ENCODE results near the gene GALNT7.

The GALNT7 gene

GRCh38 chr4:173325007-173325736 is 156.6 kb downstream of the GALNT7 start:
- Histone ChIP-seq H3K27ac (ENCODE audit: low read depth in 2 of 2, low read length in 2 of 2) (no peak overlapping the region), H3K4me3 (ENCODE audit: low read length in 2 of 2) (no peak overlapping the region), H3K36me3 (ENCODE audit: control insufficient read depth in 2 of 2, insufficient read depth in 2 of 2, low read length in 2 of 2) (peaks cover 26 to 28% of the 10 kb centered on the region in 2 donors), H3K4me1 (ENCODE audit: control insufficient read depth in 2 of 2, insufficient read depth in 2 of 2, low read length in 2 of 2) (no peaks in the 10 kb centered on the region), H3K9ac (ENCODE audit: low read depth in 1 of 2, low read length in 2 of 2) (no peak overlapping the region), H3K9me3 (ENCODE audit: control insufficient read depth in 2 of 2, low read length in 2 of 2) (no peaks in the 10 kb centered on the region), H3K27me3 (ENCODE audit: control insufficient read depth in 2 of 2, insufficient read depth in 2 of 2, low read length in 2 of 2) (no peaks in the 10 kb centered on the region)

GRCh38 chr4:173328236-173328901 is 159.8 kb downstream of the GALNT7 start:
- H3K27ac ChIP-seq (ENCODE audit: low read depth in 2 of 2, low read length in 2 of 2), result no peak overlapping the region
- H3K4me1 ChIP-seq (ENCODE audit: control insufficient read depth in 2 of 2, insufficient read depth in 2 of 2, low read length in 2 of 2), result peaks cover 6 to 15% of the 10 kb centered on the region in 2 donors
- H3K9me3 ChIP-seq (ENCODE audit: control insufficient read depth in 2 of 2, low read length in 2 of 2), result no peaks in the 10 kb centered on the region
- H3K4me3 ChIP-seq (ENCODE audit: low read length in 2 of 2), result no peak overlapping the region
- peaks cover 16 to 17% of the 10 kb centered on the region in 2 donors for H3K36me3 ChIP-seq (ENCODE audit: control insufficient read depth in 2 of 2, insufficient read depth in 2 of 2, low read length in 2 of 2)
- no peaks in the 10 kb centered on the region for H3K27me3 ChIP-seq (ENCODE audit: control insufficient read depth in 2 of 2, insufficient read depth in 2 of 2, low read length in 2 of 2)
- H3K9ac ChIP-seq (ENCODE audit: low read depth in 1 of 2, low read length in 2 of 2), result no peak overlapping the region

GRCh38 chr4:173330590-173330989 is 162.0 kb downstream of the GALNT7 start:
- Histone ChIP-seq H3K4me1 (ENCODE audit: control insufficient read depth in 2 of 2, insufficient read depth in 2 of 2, low read length in 2 of 2) (peaks cover 9 to 15% of the 10 kb centered on the region in 2 donors), H3K9ac (ENCODE audit: low read depth in 1 of 2, low read length in 2 of 2) (no peak overlapping the region), H3K27ac (ENCODE audit: low read depth in 2 of 2, low read length in 2 of 2) (no peak overlapping the region), H3K4me3 (ENCODE audit: low read length in 2 of 2) (no peak overlapping the region), H3K9me3 (ENCODE audit: control insufficient read depth in 2 of 2, low read length in 2 of 2) (no peaks in the 10 kb centered on the region), H3K36me3 (ENCODE audit: control insufficient read depth in 2 of 2, insufficient read depth in 2 of 2, low read length in 2 of 2) (peaks cover 12 to 13% of the 10 kb centered on the region in 2 donors), H3K27me3 (ENCODE audit: control insufficient read depth in 2 of 2, insufficient read depth in 2 of 2, low read length in 2 of 2) (no peaks in the 10 kb centered on the region)

- H3K36me3 ChIP-seq (ENCODE audit: control insufficient read depth in 2 of 2, insufficient read depth in 2 of 2, low read length in 2 of 2), result peaks cover 12 to 13% of the 10 kb centered on the region in 2 donors
- no peaks in the 10 kb centered on the region for H3K9me3 ChIP-seq (ENCODE audit: control insufficient read depth in 2 of 2, low read length in 2 of 2)
- peak overlapping the region; percentile 91 to 99 for H3K4me3 ChIP-seq (ENCODE audit: low read length in 2 of 2)
- peaks cover 9 to 15% of the 10 kb centered on the region in 2 donors for H3K4me1 ChIP-seq (ENCODE audit: control insufficient read depth in 2 of 2, insufficient read depth in 2 of 2, low read length in 2 of 2)
- no peaks in the 10 kb centered on the region for H3K27me3 ChIP-seq (ENCODE audit: control insufficient read depth in 2 of 2, insufficient read depth in 2 of 2, low read length in 2 of 2)
- peak overlapping the region in 1 of 2 donors; percentile 100 for H3K9ac ChIP-seq (ENCODE audit: low read depth in 1 of 2, low read length in 2 of 2)
- H3K27ac ChIP-seq (ENCODE audit: low read depth in 2 of 2, low read length in 2 of 2), result peak overlapping the region in 1 of 2 donors; percentile 3
Measured at GRCh38 chr4:173332021-173332487, 163.4 kb downstream of the GALNT7 start.

- Histone ChIP-seq H3K4me1 (ENCODE audit: control insufficient read depth in 2 of 2, insufficient read depth in 2 of 2, low read length in 2 of 2) (peaks cover 9 to 15% of the 10 kb centered on the region in 2 donors), H3K27ac (ENCODE audit: low read depth in 2 of 2, low read length in 2 of 2) (peak overlapping the region; percentile 99 to 100), H3K9ac (ENCODE audit: low read depth in 1 of 2, low read length in 2 of 2) (peak overlapping the region; percentile 61 to 100), H3K27me3 (ENCODE audit: control insufficient read depth in 2 of 2, insufficient read depth in 2 of 2, low read length in 2 of 2) (no peaks in the 10 kb centered on the region), H3K36me3 (ENCODE audit: control insufficient read depth in 2 of 2, insufficient read depth in 2 of 2, low read length in 2 of 2) (peaks cover 12 to 13% of the 10 kb centered on the region in 2 donors), H3K4me3 (ENCODE audit: low read length in 2 of 2) (peak overlapping the region; percentile 91 to 99), H3K9me3 (ENCODE audit: control insufficient read depth in 2 of 2, low read length in 2 of 2) (no peaks in the 10 kb centered on the region)
Measured at GRCh38 chr4:173332963-173333657, 164.5 kb downstream of the GALNT7 start.

GRCh38 chr4:173333658-173334084 is 165.1 kb downstream of the GALNT7 start:
- H3K4me3 ChIP-seq (ENCODE audit: low read length in 2 of 2), result peak overlapping the region; percentile 95 to 99
- H3K27me3 ChIP-seq (ENCODE audit: control insufficient read depth in 2 of 2, insufficient read depth in 2 of 2, low read length in 2 of 2), result no peaks in the 10 kb centered on the region

GRCh38 chr4:173334085-173334890 is 165.7 kb downstream of the GALNT7 start, which contains the start of gene HMGB2:
Gene HMGB2 (minus strand): TSS chr4:173334358. CDS start chr4:173333649, 709 bp downstream.
- Histone ChIP-seq H3K9ac (ENCODE audit: low read depth in 1 of 2, low read length in 2 of 2) (peak within 1 kb of the TSS; percentile 98 to 100), H3K36me3 (ENCODE audit: control insufficient read depth in 2 of 2, insufficient read depth in 2 of 2, low read length in 2 of 2) (peaks cover 8 to 10% of the 10 kb centered on the region in 2 donors), H3K4me1 (ENCODE audit: control insufficient read depth in 2 of 2, insufficient read depth in 2 of 2, low read length in 2 of 2) (peaks cover 9 to 15% of the 10 kb centered on the region in 2 donors), H3K9me3 (ENCODE audit: control insufficient read depth in 2 of 2, low read length in 2 of 2) (no peaks in the 10 kb centered on the region), H3K27ac (ENCODE audit: low read depth in 2 of 2, low read length in 2 of 2) (peak within 1 kb of the TSS; percentile 99 to 100), H3K4me3 (ENCODE audit: low read length in 2 of 2) (peak within 1 kb of the TSS; percentile 95 to 99), H3K27me3 (ENCODE audit: control insufficient read depth in 2 of 2, insufficient read depth in 2 of 2, low read length in 2 of 2) (no peaks in the 10 kb centered on the region)

More at GRCh38 chr4:173333658-173334084, 165.1 kb downstream of the GALNT7 start:
- Histone ChIP-seq H3K27ac (ENCODE audit: low read depth in 2 of 2, low read length in 2 of 2) (peak overlapping the region; percentile 99 to 100), H3K9ac (ENCODE audit: low read depth in 1 of 2, low read length in 2 of 2) (peak overlapping the region; percentile 98 to 100), H3K4me1 (ENCODE audit: control insufficient read depth in 2 of 2, insufficient read depth in 2 of 2, low read length in 2 of 2) (peaks cover 9 to 15% of the 10 kb centered on the region in 2 donors), H3K36me3 (ENCODE audit: control insufficient read depth in 2 of 2, insufficient read depth in 2 of 2, low read length in 2 of 2) (peaks cover 8 to 12% of the 10 kb centered on the region in 2 donors), H3K9me3 (ENCODE audit: control insufficient read depth in 2 of 2, low read length in 2 of 2) (no peaks in the 10 kb centered on the region)

- H3K4me3 ChIP-seq (ENCODE audit: low read length in 2 of 2), result peak overlapping the region; percentile 95 to 99
- H3K27me3 ChIP-seq (ENCODE audit: control insufficient read depth in 2 of 2, insufficient read depth in 2 of 2, low read length in 2 of 2), result no peaks in the 10 kb centered on the region
- H3K36me3 ChIP-seq (ENCODE audit: control insufficient read depth in 2 of 2, insufficient read depth in 2 of 2, low read length in 2 of 2), result peaks cover 4% of the 10 kb centered on the region in 2 donors
- no peaks in the 10 kb centered on the region for H3K9me3 ChIP-seq (ENCODE audit: control insufficient read depth in 2 of 2, low read length in 2 of 2)
- peak overlapping the region; percentile 79 to 100 for H3K27ac ChIP-seq (ENCODE audit: low read depth in 2 of 2, low read length in 2 of 2)
- peaks cover 9 to 15% of the 10 kb centered on the region in 2 donors for H3K4me1 ChIP-seq (ENCODE audit: control insufficient read depth in 2 of 2, insufficient read depth in 2 of 2, low read length in 2 of 2)
- peak overlapping the region; percentile 61 to 75 for H3K9ac ChIP-seq (ENCODE audit: low read depth in 1 of 2, low read length in 2 of 2)
Measured at GRCh38 chr4:173334891-173335752, 166.5 kb downstream of the GALNT7 start.
